ELR (cell line): ENCODE data around the gene B9D2.

Experiments
- DNase-seq: peaks from one replicate; pipeline ENCODE4 v3.0.0-alpha.2; 2015; ENCODE audit warnings: low read depth

Gene B9D2

GRCh38 chr19:41327076-41327575 is 36.8 kb downstream of the B9D2 start:
- DNase-seq = no peak

DNA sequence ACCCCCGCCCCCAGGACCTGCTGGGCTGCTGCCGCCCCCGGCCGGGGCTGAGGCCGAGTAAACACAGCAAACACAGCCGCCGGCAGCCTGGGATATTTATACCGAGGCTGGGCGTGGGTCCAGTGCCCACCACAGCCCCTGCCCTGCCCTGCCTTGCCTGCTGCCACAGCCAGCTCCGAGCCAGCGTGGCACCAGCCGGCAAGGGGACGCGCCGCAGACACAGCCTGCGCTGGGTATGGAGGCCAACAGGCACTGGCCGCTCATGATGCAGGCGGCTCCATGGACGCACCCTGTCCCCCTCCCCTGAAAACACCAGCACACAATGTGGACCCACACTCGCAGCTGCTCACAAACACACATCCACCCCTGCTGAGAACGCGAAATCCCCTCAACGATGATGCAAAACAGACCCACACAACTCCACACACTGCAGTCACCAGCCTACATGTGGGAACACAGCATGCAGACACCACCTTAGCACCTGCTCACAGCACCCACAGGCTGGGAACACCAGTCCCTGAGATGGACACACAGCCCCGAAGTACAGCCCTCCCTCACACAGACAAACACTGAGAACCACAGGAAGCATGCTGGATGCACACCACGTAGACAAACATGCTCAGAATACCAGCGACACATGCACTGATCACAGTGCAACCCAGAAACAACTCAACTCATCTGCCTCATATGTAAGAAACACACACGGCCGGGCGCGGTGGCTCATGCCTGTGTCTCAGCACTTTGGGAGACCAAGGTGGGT is 37.8 kb downstream of the B9D2 start:
- DNase-seq = peak; percentile 61

- DNase-seq = no peak
These were observed 38.4 kb downstream of the B9D2 start for GRCh38 chr19:41325640-41325946.

GRCh38 chr19:41324921-41325639 is 38.9 kb downstream of the B9D2 start:
- peak; percentile 86 for DNase-seq

DNA sequence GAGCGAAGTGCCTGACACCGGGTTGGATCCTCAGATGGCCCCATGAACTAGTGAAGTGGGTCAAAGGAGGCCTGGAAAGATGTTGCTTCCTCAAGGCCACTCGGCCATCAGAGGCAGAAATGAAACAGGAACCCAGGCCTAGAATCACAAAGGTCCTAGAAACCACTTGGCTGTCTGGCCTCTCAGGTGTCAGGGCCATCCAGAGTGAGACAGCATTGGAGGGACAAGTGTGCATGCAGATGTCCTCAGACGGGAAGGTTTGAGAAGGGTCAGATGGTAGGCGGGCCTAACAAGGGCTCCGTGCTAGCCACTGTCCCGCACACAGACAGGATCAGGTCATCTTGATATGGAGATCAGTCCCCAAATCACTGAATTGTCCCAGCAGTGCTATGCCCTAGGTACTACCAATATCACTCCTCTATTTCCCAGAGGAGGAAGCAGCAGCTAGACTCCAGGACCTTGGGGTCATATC is 39.7 kb downstream of the B9D2 start:
- DNase-seq = peak; percentile 13

GRCh38 chr19:41323430-41324125 is 40.4 kb downstream of the B9D2 start:
- peak; percentile 93 for DNase-seq

DNA sequence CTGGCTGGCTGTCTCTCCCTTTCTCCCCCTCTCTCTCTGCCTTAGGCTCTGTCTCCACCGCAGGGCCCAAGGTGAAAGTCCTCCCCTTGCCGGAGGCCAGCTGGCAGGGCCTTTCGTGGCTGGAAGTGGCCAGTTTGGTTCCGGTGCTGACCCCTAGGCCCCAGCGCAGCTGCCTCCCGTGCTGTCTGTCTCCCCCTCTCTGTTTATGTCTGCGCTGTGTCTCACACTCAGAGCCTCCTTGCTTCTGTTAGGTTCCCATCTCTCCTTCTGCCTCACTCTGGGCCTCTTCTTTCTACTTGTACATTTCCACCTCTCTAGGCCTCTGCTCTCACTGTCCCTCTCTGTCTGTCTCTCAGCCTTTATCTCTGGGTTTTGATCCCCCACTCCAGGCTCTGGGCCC is 40.9 kb downstream of the B9D2 start:
- peak; percentile 78 for DNase-seq

DNA sequence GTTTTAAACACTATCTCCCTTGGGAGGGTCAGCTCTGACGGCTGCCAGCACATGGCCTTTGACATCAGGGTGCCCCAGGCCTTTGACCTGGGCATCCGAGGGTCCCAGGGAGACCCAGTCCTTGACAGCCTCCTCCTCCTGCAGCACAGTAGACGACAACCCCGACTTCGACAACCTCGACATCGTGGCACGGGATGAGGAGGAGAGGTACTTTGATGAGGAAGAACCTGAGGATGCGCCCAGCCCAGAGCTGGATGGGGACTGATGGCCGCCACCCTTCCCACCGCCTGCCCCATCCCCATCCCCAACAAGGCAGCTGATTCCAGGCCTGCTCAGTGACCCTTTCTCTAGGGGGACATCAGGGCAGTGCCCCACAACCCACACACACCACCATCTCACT is 41.5 kb downstream of the B9D2 start:
- no peak for DNase-seq

DNA sequence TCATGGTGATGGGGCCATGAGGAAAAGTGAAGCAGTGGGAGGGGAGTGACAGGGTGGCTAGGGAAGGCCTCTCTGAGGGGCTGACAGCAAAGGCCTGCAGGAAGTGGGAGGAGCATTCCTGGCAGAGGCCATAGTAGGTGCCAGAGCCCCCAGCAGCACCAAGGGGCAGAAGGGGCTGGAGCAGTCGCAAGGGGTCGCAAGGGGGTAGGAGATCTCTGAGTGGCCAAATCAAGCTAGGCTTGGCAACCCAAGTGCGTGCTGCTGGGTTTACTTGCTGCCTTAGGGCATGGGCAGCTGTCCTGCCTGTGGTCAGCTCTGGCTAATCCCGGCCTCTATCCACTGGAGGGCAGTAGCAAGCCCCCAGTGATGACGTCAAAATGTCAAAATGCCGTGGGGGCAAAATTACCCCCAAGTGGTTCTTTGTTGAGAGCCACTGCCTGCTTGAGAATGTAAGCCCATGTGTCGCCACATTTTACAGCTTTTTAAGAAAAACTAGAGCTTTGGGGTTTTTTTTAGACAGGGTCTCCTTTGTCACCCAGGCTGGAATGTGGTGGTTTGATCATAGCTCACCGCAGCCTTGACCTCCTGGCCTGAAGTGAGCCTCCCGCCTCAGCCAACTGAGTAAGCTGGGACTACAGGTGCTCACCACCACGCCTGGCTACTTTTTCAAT is 42.2 kb downstream of the B9D2 start:
- peak; percentile 89 for DNase-seq

DNA sequence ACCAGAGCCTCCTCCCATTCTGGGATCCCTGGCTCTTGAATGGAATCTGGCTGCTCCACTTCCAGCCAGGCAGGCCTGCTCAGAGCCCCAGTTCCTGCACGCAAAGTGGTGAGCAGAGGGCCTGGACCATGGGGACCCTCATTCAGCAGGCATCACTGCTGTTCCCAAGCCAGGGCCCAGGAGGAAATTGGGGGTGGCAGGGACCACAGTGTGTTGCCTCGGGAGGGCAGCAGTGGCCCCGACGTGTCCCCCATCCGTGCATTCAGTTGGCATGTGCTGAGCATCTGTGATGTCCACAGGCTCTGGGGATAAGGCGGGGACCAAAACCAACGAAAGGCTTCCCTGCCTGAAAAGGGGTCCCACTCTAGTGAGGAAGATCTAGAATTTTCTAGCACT is 42.7 kb downstream of the B9D2 start:
- DNase-seq = no peak

- no peak for DNase-seq
These were observed 43.4 kb downstream of the B9D2 start for GRCh38 chr19:41320568-41320967.

- DNase-seq = no peak
These were observed 43.8 kb downstream of the B9D2 start for GRCh38 chr19:41320185-41320518.

DNA sequence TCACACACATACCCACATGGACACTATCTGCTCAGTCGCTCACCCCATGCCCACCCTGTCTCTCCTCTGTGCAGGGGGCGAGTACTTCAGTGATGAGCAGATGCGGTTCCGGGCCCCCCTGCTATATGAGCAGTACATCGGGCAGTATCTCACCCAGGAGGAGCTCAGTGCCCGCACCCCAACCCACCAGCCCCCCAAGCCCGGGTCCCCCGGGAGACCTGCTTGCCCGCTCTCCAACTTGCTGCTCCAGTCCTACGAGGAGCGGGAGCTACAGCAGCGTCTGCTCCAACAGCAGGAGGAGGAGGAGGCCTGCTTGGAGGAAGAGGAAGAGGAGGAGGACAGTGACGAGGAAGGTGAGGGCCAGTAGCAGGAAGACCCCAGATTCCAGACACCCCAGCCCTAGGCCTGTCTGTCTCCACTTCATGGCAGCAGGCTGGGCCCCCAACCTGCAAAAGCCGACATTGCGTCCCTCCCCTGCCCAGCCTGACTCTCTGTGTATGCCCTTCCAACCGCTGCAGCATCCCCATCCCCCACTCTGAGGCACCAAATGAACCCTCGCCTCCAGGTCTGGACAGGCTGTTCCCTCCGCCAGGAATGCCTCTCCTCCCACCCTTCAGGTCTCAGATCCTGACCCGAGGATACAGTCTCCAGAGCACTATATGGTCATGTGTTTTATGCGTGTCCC is 44.3 kb downstream of the B9D2 start:
- DNase-seq = no peak

- no peak for DNase-seq
These were observed 45.1 kb downstream of the B9D2 start for GRCh38 chr19:41318696-41319499.

DNA sequence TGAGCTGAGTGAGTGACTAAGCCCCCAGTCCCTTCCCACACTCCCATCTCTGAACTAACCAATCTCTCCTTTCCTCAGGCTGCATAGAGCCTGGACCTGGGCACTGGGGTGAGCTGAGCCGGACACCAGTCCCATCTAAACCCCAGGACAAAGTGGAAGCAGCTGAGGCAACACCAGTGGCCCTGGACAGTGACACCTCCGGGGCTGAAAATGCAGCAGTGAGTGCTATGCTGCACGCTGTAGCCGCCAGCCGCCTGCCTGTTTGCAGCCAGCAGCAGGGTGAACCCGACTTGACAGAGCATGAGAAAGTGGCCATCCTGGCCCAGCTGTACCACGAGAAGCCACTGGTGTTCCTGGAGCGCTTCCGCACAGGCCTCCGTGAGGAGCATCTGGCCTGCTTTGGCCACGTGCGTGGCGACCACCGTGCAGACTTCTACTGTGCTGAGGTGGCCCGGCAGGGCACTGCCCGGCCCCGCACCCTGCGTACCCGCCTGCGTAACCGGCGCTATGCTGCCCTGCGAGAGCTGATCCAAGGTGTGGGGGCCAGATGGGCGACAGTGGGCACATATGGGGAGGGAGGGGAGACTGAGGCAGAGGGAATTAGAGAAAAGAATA is 47.5 kb downstream of the B9D2 start:
- DNase-seq = no peak

DNA sequence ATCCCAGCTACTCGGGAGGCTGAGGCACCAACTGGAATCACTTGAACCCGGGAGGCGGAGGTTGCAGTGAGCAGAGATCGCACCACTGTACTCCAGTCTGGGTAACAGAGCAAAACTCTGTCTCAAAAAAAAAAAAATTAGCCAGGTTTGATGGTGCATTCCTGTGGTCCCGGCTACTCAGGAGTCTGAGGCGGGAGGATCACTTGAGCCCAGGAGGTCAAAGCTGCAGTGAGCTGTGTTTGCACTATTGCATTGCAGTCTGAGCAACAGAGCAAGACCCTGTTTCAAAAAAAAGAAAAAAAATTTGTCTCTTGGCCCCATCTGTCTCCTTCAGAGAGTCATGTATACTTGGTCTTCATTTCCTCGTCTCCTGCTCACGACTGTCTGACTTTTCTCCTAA is 52.3 kb downstream of the B9D2 start:
- no peak for DNase-seq

GRCh38 chr19:41311072-41311471 is 52.9 kb downstream of the B9D2 start:
- DNase-seq = no peak

- peak; percentile 86 for DNase-seq
These were observed 53.7 kb downstream of the B9D2 start, which contains the start of gene CCDC97 for GRCh38 chr19:41310033-41310831. TSS of gene CCDC97 (plus strand) at chr19:41310172. CDS start at chr19:41310311, 139 bp downstream.

DNA sequence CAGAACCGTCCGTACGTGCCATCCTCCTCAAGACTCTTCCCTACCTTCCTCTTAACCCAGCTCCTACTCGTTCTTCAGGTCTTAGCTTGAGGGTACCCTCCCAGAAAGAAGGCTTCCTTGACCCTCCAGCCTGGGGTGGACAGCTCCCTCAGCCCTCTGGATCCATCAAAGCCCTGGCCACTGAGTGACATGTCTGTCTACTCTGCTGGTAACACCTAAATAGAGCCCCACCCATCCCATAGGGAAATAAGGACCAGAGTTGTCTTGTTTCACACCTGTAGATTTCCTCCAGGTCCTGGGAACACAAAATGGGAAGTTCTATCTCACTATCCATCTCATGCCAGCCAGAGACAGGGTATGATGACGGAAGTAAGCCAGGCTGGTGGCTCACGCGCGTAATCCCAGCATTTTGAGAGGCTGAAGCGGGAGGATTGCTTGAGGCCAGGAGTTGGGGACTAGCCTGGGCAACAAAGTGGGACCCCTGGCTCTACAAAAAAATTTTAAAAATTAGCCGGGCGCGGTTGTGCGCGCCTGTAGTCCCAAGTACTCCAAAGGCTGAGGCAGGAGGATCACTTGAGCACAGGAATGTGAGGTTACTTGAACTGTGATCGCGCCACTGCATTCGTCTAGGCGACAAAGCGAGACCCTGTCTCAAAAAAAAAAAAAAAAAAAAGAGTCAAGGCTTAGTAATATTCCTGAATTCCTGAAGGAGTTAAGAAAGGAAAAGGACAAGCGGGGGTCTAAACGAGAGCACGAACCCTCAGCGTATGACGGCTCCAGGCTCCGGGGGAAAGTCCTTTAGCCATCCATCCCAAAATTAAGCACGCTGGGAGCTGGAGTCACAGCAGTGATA is 54.5 kb downstream of the B9D2 start:
- peak; percentile 22 for DNase-seq
